HFF-Myc (cell line): ENCODE measurements around the gene TIMM22.

Experiments
- DNase-seq: peaks from one replicate; pipeline ENCODE4 v3.0.0-alpha.2; 2011; ENCODE audit warnings: low read depth; ENCODE audit errors: extremely low read depth
- H3K4me3 ChIP-seq: replicated peaks from 2 replicates; pipeline ENCODE4 v1.5.1; 2011; ENCODE audit warnings: low read depth, mild to moderate bottlenecking, control low read depth, low read length
- CTCF ChIP-seq: IDR thresholded peaks from 2 replicates; pipeline ENCODE4 v1.5.1; 2012; ENCODE audit warnings: mild to moderate bottlenecking, low read depth, low read length, control low read depth; ENCODE audit errors: missing control alignments

The TIMM22 gene

DNA sequence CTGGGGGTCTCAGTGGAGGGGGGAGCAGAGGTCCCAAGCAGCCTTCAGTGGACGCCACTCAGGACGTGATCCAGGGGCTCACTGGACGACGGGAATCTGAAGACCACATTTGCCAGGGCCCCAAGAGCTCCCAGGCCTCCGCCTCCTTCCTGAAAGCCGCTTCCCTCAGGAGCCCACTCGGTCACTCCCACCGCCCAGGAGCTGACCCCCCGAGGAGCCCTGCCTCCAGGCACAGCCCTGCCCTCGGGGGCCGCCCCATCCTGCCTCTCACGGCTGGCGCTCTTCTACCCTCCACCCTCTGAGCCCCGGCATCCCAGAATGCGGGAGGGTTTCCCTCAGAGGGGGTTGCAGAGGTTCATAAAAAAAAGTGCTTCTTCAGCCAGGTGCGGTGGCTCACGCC lies 24.2 kb downstream of the TIMM22 start:
- no peak for DNase-seq
- H3K4me3 ChIP-seq = no peak overlapping the region
- TF ChIP-seq CTCF = no peak

GRCh38 chr17:1022278-1023024 lies 25.5 kb downstream of the TIMM22 start:
- DNase-seq = no peak

DNA sequence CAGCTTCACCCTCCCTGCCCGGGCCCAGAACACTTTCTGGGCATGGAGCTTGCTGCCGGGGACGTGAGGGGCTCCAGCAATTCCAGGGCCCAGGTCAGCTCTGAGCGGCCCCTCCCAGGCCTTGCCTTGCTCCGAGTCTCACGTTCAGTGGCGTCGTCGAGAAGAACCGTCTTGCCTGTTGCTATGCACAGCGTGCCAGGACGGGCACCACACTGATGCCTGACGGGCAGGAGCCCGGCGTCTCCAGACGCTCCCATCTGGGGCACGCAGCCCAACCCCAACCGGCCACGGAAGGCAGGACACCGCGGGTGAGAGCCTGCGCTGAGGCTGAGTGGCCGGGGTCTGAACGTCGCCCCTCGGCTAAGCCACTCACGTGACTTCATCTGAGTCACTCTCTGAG lies 27.1 kb downstream of the TIMM22 start:
- no peak for DNase-seq
- no peak for TF ChIP-seq CTCF
- H3K4me3 ChIP-seq = no peak overlapping the region

More at GRCh38 chr17:1022278-1023024, 25.5 kb downstream of the TIMM22 start:
- TF ChIP-seq CTCF = no peak
- no peak overlapping the region for H3K4me3 ChIP-seq

DNA sequence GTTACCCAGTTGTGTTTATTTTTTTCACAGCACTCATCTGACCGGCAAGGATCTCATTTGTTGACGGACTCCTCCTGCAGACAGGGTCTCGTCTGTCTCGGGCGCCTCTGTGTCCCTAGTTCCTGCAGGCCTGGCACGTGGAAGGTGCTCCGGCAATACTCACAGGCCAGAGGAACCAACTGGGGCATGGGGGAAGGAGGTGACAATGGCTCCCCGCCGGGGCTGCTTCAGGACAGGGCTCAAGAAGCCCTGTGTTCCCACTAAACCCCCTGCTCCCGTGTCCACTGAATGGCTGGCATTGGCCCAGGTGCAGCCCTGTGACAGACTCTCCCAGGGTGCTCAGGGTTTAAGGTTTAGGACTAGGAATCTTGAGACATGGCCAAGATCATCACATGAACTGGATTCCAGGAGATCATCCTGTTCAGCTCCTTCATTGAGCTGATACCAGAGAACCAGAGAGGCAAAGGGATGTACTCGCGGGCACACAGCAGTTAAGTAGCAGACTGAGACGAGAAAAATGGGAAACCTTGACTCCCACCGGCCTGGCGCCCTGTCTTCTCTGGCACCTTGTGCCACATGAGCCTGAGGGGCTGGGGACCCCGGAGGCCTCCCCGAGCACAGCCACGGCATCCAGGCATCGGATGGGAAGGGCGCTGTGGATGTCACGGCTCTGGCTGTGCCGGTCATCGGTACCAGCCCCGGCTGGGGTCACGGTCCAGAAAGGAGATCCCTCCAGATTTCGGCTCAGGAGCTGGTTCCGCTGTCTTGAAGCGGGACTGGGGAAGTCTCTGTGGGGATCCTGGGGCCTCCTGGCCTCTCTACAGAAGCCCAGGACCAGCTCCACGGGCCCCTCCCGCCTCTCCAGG lies 29.0 kb downstream of the TIMM22 start:
- no peak for DNase-seq
- no peak for TF ChIP-seq CTCF
- no peak overlapping the region for H3K4me3 ChIP-seq

GRCh38 chr17:1026599-1026975 lies 29.7 kb downstream of the TIMM22 start:
- no peak for TF ChIP-seq CTCF
- no peak overlapping the region for H3K4me3 ChIP-seq
- no peak for DNase-seq

DNA sequence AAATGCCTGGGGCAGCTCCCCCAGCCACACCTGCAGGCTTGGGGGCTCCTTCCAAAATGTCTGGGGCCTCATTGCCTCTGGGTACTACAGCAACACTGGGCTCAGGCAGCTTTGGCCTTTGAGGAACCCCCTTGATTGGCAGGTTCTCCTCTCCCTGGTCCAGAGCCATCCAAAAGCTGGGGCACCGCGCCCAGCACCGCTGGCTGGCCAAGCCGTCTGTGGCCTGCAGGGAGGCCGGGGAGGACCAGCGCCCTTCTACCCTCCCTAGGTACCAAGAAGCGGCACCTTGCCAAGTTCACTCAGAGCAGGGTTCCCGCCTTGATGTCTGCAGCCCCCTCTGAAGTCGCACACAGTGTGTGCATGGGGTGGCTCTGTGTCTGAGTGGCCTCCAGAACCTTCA lies 30.1 kb downstream of the TIMM22 start:
- no peak overlapping the region for H3K4me3 ChIP-seq
- no peak for DNase-seq
- TF ChIP-seq CTCF = no peak
